HCT116 (cell line): ENCODE measurements around the gene LRCH1.

Experiments
- POLR2A ChIP-seq: IDR thresholded peaks from 2 replicates; pipeline ENCODE4 v1.7.0; 2011; ENCODE audit warnings: borderline replicate concordance; ENCODE audit not compliant: insufficient read depth, insufficient read length; ENCODE audit errors: extremely low read depth
- TF ChIP-seq, protein P1 (sequence below), 3 experiments: fragments of 200-600 bp in 1 of 3; sonication (generic) in 1 of 3; IDR thresholded peaks in 2 of 3; conservative IDR thresholded peaks in 1 of 3; 2 replicates each; pipeline ENCODE4 v1.5.1; 2012 to 2017; ENCODE audit warnings: low read depth in 2 of 3, low read length in 2 of 3, antibody characterized with exemption in 1 of 3, borderline replicate concordance in 1 of 3, control low read depth in 1 of 3, mild to moderate bottlenecking in 1 of 3, mixed read lengths in 1 of 3, mixed run types in 1 of 3, moderate library complexity in 1 of 3; ENCODE audit not compliant: insufficient read depth in 1 of 3

DNA sequence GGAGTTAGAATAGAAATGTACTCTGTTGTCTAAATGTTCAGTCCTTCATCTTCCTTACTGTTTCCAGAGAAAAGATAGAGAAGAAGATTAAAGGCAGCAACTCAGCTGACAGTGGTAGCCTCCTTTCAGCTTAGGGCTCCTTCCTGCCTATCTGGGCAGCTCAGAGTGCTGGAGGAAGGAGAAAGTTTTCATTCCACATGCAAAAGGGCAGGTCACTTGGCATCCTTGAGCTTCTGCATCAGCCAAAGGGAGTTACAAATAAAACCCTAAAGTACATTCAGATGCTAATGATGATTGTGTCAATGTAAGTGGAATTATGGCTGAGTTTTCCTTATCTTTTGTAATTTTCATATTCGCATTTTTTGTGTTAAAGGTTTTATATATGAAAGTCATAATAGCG, 185.1 kb downstream of the LRCH1 start:
- TF ChIP-seq, protein P1, sequence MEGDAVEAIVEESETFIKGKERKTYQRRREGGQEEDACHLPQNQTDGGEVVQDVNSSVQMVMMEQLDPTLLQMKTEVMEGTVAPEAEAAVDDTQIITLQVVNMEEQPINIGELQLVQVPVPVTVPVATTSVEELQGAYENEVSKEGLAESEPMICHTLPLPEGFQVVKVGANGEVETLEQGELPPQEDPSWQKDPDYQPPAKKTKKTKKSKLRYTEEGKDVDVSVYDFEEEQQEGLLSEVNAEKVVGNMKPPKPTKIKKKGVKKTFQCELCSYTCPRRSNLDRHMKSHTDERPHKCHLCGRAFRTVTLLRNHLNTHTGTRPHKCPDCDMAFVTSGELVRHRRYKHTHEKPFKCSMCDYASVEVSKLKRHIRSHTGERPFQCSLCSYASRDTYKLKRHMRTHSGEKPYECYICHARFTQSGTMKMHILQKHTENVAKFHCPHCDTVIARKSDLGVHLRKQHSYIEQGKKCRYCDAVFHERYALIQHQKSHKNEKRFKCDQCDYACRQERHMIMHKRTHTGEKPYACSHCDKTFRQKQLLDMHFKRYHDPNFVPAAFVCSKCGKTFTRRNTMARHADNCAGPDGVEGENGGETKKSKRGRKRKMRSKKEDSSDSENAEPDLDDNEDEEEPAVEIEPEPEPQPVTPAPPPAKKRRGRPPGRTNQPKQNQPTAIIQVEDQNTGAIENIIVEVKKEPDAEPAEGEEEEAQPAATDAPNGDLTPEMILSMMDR (IDR thresholded peaks at IDR 0.05 in 2 of 3, conservative IDR thresholded peaks at IDR 0.05 in 1 of 3; ENCODE audit: borderline replicate concordance in 1 of 3, insufficient read depth in 1 of 3, low read depth in 2 of 3, low read length in 2 of 3): no peak
- no peak for TF ChIP-seq POLR2A
